Stimulated activated naive CD8-positive, alpha-beta T cell treated with anti-CD3 and anti-CD28 coated beads, Interleukin-15, Interleukin-2, amounts not matched to agents 100 U/mL and 50 U/mL, for 24 hours (primary cell): ENCODE data around the gene YIF1A.
A peak's percentile ranks its signal among the peaks of the same experiment; 100 is the strongest.
"Not testable (repeated sequence)": the region's sequence is repeated elsewhere in the genome, so short reads cannot be mapped to it uniquely, and the experiment has no call there.

Source experiments
- ATAC-seq: fragments of 150-1000 bp; cut with Tn5 transposase; one replicate; pipeline ENCODE4 v1.10.0; 2021
- DNase-seq: peaks from one replicate; pipeline ENCODE4 v3.0.0; 2021

The YIF1A gene

DNA sequence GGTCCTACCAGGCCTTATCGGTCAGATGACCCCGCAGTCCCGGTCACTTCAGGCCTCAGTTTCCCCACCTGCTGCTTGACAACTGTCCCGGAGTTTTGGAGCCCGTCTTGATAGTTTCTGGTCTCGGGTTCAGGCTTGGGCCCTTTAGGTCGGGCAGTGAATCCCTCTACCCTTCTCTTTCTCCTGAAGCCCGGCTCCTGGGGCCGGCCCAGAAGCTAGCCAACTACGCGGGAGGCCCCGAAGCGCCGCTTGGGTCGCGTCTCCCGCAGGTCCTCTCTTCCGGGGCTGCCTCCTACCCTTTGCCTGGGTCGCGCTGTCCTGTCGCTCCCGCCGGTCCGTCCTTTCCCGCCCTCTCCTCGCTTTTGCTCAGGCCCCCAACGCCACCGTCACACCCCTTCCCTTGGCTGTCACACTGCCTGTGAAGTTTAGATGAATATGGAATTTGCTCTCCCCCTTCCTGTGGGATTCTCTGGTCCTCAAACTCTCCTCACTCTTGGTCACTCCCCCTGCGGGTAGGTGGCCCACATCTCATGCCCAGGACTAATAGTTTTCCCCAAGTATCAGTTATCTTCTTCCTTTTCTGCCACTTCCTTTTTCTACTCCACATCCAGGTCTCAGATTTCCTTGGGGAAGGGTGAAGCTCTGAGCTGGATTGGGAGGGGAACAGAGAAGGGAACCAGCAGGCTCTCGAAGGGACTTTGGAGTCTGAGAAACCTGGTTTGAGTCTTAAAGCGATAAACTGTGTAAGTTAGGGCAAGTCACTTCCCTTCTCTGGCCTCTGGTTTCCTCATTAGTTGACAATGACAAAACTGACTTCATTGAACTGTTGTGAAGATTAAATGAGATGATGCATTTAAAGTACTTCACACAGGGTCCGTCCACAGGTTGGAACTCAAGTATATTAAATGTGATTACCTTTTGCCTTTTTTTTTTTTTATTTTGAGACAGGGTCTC is 19.7 kb downstream of the YIF1A start:
- DNase-seq (peak; percentile 32), ATAC-seq (no peak)

DNA sequence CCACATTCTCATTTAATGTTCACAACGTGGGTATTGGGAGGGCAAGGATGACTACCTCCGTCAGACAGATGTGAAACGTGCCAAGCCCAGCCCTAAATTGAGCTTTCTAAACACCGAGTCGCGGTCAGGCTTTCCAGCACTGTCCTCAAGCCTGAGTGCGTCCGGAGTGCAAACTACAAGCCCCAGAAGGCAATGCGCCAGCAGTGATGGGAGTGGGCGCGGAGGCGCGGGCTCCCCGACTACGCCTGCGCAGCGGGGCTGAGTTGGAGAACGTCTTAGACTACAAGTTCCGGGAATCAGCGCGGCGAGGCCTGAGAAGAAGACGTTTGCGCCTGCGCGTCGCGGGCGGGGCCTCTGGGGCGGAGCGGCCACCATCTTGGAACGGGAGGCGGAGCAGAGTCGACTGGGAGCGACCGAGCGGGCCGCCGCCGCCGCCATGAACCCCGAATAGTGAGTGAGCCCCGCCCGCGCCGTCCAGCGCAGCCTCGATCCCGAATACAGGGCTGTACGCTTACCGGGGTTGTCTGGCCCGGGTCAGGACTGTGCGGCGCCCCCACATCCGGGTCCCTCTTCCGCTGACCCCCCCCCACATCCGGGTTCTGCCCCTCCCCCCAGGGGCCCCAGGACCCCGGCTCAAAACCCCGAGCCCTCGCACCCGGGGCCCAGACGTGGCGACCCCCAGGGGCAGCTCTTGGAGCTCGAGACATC is 20.5 kb downstream of the YIF1A start, which contains the start of gene RAB1B:
Gene RAB1B (plus strand): TSS at position 396 of the 708 bp plus-strand sequence. CDS start 41 bp downstream, at position 437.
- DNase-seq (peak; percentile 100), ATAC-seq (peak; percentile 92)

DNA sequence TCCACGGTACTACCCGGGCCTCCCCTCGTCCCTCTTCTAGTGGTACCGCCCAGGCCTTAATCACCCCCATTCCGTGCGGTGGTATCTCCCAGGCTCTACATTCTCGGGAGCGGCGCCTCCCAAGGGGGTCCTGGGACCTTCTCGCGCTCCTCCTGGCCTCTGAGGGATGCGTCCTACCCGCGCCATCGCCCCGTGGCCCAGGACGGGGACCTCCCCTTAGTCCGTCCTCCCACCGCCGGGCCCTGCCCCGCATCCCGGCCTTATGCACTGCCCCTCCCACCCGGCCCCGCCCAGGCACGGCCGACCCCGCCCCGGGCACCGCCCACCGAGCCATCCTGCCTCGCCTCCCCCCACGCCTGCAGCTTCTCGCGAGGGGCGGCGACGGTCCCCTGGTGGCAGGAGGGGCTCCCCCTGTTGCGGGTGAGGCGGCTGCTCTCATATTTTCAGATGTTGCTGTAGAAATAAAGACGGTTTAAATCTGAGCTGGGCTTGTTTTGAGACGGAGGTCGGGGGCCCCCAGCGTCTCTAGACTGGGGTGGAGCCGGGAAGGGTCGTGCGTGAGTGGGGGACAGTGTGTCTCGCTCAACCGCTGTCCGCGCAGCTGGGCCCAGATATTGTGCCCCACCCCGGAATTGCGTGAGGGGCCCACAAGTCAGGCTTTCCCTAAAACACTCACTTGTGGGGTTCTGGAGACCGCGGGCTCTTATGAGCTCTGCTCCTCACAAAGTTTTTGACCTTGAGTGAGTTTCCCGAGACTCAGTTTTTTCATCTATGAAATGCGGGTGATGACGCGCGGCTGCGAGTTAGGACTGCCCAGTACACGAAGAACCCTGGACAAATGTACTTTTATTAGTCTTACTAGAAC is 21.3 kb downstream of the YIF1A start:
- peak; percentile 94 for DNase-seq
- ATAC-seq: peak; percentile 60

DNA sequence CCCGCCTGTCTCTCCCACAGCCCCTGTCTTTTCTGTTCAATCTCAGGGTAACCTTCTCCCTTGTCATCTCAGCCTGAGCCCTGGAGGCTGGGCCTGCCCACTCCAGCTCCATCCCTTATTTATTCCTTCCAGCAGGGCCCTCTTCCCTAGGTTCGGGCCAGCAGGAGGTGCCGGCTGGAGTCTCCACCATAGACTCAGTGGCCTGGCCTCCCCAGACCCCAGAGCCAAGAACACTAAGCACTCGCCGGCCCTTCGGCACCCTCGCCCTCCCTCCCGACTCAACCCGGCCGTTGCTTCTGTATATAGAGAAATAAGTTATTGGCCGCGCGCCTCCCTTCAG is 21.9 kb downstream of the YIF1A start:
- ATAC-seq: no peak
- DNase-seq: no peak

DNA sequence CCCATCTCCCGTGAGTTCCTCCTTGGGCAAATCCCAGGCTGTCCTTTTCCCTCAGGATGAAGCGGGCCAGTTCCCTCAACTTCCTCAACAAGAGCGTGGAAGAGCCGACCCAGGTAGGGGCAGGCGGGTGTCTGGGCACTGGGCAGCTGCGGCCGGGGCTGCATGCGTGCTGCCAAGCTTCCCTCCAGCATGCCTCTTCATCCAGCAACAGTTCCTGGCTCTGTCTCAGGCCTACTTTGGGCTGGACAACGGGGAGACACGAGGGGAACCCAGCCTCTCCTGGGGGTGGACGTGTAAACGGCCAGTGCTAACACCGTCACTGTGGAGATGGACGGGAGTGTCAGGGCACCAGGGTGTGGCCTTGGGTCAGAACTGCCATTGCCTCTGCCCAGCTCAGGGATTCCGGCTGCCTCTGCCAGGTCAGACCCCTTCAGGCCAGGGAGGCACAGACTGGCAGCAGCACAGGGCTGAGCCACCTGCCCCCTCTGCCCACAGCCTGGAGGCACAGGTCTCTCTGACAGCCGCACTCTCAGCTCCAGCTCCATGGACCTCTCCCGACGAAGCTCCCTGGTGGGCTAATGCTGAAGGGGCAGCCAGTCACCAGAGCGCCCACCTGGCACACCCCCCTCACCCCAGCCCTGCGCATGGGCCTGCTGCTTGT is 22.4 kb downstream of the YIF1A start:
- ATAC-seq: no peak
- no peak for DNase-seq

DNA sequence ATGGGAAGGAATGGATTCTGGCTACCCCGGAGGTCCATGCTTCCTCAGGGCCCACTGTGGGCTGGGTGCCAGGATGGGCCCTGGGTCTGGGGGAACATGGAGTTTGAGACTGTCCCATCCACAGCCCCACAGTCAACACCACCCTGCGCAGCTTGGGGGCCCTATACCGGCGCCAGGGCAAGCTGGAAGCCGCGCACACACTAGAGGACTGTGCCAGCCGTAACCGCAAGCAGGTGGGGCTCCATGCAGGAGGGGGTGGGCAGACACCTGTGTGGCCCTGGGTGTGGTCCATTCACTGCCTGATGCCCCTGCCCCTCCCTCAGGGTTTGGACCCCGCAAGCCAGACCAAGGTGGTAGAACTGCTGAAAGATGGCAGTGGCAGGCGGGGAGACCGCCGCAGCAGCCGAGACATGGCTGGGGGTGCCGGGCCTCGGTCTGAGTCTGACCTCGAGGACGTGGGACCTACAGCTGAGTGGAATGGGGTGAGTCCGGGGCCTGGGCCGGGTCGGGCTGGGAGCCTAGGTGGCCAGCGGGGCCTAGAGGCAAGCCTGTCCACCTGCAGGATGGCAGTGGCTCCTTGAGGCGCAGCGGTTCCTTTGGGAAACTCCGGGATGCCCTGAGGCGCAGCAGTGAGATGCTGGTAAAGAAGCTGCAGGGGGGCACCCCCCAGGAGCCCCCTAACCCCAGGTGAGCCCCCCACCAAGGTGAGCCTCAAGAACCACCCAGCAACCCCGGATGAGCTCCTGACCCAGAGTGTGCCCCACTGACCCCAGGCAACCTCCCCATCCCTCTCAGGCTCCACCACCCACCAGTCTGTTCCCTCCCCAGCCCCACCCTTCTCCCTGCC is 23.2 kb downstream of the YIF1A start:
- ATAC-seq (no peak), DNase-seq (no peak)

DNA sequence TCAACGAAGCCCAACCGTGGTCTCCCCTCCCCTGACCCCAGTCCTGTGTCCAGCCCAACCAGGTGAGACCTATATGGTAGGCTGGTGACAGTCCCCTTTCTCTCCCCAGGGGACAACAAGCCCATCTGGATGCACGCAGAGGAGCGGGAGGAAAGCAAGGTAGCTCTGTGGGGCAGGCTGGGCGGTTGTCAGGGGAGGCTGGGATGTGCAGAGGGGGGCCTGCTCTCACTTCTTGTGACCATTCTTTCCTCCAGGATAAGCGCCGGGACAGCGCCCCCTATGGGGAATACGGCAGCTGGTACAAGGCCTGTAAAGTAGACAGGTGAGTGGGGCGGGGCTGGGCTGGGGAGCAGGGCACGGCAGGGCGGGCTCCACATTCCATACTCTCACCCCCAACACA is 24.0 kb downstream of the YIF1A start:
- DNase-seq: peak; percentile 65

DNA sequence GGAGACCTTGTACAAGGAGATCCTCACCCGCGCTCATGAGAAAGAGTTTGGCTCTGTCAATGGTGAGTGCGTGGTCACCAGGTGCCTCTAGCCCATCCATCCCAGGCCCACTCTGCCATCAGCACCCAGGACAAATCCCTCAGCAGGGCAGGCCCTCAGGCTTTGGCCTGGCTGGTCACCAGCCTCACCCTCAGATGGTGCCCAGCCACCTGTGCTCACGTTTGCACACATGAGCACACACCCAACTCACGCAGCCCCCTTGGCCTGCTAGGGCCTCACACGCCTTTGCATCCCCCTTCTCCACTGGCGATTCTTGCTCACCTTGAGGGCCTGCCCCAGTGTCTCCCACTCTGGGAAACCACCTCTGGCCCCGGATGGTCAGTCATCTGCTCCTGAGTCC is 24.6 kb downstream of the YIF1A start:
- ATAC-seq: no peak

More for the DNA sequence above, 24.0 kb downstream of the YIF1A start:
- ATAC-seq: no peak

GRCh38 chr11:66263785-66264184 is 25.2 kb downstream of the YIF1A start:
- ATAC-seq (no peak), DNase-seq (no peak)

More for the DNA sequence above, 24.6 kb downstream of the YIF1A start:
- no peak for DNase-seq

GRCh38 chr11:66263231-66263630 is 25.7 kb downstream of the YIF1A start:
- DNase-seq (no peak), ATAC-seq (no peak)

- ATAC-seq (no peak), DNase-seq (no peak)
These were observed 26.2 kb downstream of the YIF1A start for GRCh38 chr11:66262696-66263095.

DNA sequence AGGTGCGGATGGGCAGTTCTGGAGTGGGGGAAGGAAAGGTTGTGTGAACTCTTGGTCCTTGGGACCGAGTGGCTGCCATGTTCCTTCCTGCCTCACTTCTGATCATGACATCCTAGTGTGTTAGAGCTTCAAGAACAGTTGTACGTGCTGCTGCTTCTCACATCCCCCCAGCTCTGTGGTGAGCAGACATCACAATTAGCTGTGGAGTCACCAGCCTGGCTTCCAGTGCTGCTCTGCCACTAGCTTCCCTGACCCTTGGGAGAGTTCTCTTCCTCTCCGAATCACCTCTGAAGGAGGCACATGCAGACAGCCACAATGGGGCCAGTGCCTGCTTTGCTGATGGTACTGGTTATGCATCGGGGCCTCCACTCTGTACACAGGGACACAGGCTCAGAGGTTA is 26.8 kb downstream of the YIF1A start:
- ATAC-seq: no peak
- DNase-seq: no peak

DNA sequence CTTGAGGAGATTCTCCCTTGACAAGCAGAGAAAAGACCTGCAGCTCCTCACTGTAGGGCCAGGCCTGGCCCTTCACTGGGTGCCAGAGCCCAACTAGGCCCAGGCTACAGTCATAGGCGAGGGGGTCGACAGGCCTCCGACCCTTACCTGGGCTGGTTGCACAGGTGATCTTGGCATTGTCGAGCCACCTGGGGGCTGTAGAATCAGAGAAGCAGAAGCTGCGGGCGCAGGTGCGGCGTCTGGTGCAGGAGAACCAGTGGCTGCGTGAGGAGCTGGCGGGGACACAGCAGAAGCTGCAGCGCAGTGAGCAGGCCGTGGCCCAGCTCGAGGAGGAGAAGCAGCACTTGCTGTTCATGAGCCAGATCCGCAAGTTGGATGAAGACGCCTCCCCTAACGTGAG is 27.4 kb downstream of the YIF1A start:
- ATAC-seq (no peak), DNase-seq (no peak)

GRCh38 chr11:66259956-66260355 is 29.0 kb downstream of the YIF1A start:
- ATAC-seq: no peak
- DNase-seq: no peak

DNA sequence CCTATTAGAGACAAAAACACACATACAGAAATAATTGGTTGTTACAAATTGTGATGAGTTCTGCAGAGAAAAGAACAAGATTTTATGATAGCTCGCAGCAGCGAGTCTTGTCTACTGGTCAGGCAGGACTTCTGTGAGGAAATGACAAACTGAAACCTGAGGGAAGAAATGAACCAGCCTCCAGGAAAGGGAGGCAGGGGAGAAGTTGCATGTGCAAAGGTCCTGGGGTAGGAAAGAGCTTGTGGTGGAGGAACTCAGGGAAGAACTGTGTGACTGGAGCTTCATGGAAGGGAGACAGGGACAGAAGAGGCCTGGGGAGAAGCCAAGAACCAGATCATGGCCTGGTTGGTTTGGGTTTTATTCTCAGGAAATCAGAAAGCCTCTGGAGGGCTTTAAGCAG is 29.7 kb downstream of the YIF1A start:
- DNase-seq (no peak), ATAC-seq (no peak)

GRCh38 chr11:66258473-66258893 is 30.5 kb downstream of the YIF1A start:
- ATAC-seq: no peak
- DNase-seq: no peak

DNA sequence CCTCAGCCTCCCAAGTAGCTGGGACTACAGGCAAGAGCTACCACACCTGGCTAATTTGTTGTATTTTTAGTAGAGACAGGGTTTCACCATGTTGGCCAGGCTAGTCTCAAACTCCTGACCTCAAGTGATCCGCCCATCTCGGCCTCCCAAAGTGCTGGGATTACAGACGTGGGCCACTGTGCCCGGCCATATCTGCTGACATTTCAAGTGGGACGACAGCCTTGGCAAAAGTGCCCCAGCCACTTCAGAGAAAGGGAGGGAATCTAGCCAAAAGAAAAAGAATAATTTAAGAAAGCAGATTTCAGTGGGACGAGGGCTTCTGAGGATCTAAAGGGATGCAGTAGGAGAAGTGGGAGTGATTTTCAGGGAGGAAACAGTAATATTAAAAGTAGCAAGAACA is 35.9 kb downstream of the YIF1A start:
- not testable (repeated sequence) for DNase-seq, ATAC-seq

- no peak for ATAC-seq
- no peak for DNase-seq
These were observed 37.1 kb downstream of the YIF1A start for GRCh38 chr11:66251809-66252208.

- no peak for DNase-seq
- no peak for ATAC-seq
These were observed 40.0 kb downstream of the YIF1A start for GRCh38 chr11:66248903-66249302.

DNA sequence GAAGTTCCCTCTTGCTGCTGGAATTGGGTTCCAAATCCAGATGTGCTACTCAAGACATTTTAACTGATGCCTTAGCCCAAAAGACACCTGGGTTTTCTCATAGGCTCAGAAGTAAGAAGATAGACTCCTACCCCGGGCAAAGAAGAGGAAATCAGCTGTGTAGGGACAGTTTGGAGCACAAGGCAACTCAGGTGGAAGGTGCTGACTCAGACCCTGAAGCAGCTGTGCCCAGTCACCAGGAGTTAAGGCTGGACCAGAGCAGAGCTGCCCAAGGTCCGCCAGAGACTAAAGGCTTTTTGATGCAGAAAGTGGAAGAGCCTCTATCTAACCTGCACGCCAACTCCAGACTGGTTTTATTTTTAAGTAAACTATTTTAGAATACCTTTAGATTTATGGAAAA is 41.1 kb downstream of the YIF1A start:
- ATAC-seq: no peak
- DNase-seq: no peak

- DNase-seq (no peak), ATAC-seq (no peak)
These were observed 41.6 kb downstream of the YIF1A start for GRCh38 chr11:66247295-66247694.
